HG02571 (cell line): ENCODE measurements around the gene ATXN2.
"Not testable (repeated sequence)": the region's sequence is repeated elsewhere in the genome, so short reads cannot be mapped to it uniquely, and the experiment has no call there.

Source experiments
- ATAC-seq: cut with Tn5 transposase; IDR thresholded peaks from one replicate; pipeline ENCODE4 v1.9.1; 2021; ENCODE audit warnings: mild to moderate bottlenecking, moderate library complexity; ENCODE audit not compliant: unreplicated experiment

ATXN2 gene, protein sequence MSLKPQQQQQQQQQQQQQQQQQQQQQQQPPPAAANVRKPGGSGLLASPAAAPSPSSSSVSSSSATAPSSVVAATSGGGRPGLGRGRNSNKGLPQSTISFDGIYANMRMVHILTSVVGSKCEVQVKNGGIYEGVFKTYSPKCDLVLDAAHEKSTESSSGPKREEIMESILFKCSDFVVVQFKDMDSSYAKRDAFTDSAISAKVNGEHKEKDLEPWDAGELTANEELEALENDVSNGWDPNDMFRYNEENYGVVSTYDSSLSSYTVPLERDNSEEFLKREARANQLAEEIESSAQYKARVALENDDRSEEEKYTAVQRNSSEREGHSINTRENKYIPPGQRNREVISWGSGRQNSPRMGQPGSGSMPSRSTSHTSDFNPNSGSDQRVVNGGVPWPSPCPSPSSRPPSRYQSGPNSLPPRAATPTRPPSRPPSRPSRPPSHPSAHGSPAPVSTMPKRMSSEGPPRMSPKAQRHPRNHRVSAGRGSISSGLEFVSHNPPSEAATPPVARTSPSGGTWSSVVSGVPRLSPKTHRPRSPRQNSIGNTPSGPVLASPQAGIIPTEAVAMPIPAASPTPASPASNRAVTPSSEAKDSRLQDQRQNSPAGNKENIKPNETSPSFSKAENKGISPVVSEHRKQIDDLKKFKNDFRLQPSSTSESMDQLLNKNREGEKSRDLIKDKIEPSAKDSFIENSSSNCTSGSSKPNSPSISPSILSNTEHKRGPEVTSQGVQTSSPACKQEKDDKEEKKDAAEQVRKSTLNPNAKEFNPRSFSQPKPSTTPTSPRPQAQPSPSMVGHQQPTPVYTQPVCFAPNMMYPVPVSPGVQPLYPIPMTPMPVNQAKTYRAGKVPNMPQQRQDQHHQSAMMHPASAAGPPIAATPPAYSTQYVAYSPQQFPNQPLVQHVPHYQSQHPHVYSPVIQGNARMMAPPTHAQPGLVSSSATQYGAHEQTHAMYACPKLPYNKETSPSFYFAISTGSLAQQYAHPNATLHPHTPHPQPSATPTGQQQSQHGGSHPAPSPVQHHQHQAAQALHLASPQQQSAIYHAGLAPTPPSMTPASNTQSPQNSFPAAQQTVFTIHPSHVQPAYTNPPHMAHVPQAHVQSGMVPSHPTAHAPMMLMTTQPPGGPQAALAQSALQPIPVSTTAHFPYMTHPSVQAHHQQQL

DNA sequence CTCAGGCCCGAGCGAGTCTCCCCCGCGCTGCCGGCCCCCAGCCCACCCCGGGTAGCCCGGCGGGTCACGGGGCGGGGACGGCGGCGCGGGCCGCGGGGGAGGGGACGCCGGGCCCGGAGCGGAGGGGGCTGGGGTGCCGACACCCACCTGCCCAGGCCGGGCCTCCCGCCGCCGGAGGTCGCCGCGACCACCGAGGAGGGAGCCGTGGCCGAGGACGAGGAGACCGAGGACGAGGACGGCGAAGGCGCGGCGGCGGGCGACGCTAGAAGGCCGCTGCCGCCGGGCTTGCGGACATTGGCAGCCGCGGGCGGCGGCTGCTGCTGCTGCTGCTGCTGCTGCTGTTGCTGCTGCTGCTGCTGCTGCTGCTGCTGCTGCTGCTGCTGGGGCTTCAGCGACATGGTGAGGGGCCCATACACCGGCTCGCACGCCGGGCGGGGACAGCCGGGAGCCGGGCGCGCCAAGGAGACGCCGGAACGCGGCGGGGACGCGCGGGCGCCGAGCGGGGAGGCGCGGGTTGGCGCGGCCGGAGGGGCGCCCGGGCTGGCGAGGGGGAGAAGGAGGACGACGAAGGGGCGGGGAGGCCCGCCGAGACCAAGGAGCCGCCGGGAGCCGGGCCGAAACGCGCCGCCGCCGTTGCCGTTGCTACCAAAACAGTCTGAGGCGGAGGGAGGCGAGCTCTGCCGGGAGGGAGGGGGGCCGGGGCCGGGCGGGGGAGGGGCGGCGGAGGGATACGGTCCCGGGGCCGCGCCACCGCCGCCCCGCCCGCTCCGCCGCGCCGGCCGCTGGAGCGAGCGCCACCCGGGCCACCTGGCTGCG, at the start of gene ATXN2:
Gene ATXN2, minus strand, starts transcription at position 679 of the 816 bp plus-strand sequence. Its CDS starts 281 bp downstream, at position 398.
- ATAC-seq: peak; percentile 43

DNA sequence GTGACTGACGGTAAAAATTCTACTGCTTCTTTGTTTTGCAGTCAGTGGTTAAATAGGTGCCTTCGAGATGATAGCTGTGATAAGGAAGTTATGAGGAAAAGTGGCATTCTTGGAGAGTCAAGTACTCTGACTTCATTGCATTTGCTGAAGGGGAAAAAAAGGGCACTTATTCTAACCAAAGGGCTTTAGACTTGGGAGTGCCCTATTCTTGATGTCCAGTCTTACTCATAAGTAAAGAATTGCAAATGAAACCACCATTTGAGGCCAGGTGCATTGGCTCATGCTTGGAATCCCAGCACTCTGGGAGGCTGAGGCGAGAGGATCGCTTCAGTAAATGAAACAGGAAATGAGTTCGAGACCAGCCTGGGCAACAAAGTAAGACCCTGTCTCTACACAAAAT, 46.3 kb upstream of the ATXN2 start:
- ATAC-seq: no peak

DNA sequence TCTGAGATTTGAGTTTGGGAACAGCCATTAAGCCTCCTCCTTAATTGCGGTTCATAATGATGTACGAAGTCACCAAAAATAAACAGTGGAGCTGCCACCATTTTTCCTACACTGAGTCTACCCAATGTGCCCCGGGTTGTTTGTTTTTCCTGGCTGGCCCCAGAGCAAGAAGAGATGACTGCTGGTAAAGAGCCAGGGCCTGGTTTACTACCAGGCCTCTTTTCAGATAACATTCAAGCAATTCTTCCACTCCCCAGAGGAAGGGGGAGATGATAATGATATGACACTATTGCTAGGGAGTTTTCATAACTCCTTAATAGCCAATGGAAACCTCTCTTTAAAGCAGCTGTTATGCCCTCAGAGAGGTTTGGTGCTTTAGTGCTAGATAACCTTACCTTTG, 44.3 kb upstream of the ATXN2 start:
- no peak for ATAC-seq

DNA sequence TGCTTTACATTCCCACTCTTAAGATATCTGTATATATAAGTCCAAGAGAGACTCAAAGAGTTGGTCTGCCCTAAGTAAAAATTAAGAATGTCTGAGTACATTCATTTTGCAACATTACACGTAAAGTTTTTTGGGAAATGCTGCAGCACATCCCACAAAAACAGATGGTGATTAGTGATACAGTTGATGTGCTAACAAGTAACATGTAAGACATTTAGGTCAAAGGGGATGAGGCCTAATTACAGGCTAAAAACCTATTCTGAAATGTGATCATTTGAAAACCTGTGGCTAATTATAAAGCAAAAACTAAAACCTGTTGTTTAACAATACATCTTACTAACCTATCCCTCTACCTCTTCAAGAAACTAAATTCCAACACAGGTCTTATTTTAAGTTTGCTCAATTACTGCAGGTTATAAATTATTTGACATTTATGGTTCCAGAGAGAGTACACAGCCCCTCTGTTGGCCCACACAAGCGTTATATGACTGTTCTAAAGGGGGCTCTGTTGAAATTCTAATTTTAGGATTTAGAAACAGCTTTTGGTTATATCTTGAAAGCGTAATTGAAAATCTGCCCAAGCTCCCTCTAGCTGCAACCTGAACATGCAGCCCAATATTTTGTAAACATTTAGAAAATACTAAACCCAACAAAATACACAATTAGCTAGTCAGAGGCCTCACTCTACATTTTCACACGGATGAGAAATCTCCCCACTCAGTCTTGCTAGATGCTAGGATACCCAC, 43.7 kb upstream of the ATXN2 start:
- ATAC-seq: no peak

DNA sequence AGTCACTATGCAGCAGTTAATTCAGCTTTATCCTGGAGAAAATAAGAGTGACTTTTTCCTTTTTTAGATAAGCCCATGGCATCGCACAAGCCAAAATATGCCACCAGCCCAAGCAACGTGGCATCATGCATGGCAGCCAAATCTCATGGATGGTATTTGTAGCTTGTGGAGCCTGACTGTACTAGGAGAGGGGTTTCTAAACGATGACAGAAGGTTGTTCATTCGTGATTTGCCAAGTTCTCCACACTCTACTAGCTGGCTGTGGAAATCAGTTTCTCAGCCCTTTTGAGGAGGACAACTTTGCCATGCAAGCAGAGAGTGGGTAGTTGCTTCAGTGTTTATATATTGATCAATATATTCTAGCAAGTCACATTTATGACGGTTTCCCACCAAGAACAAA, 41.4 kb upstream of the ATXN2 start:
- no peak for ATAC-seq

DNA sequence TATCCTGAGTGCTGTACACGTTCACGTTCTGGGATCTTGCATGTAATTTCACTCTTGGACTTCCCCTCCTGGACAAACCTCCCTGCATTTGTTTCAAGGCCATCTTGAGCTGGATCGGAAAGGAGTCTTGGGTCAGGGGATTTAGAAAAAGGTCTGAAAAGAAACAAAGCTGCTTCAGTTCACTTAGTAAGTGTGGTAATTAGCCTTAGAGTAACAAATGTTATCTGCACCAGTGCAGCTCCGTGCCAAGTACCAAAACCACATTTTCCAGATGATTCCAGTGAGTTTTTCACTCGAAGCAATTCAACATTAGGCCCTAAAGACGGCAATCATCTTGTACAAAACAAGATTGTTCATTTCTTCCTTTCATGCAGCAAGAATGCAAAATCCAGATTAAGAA, 39.4 kb upstream of the ATXN2 start:
- ATAC-seq: no peak

DNA sequence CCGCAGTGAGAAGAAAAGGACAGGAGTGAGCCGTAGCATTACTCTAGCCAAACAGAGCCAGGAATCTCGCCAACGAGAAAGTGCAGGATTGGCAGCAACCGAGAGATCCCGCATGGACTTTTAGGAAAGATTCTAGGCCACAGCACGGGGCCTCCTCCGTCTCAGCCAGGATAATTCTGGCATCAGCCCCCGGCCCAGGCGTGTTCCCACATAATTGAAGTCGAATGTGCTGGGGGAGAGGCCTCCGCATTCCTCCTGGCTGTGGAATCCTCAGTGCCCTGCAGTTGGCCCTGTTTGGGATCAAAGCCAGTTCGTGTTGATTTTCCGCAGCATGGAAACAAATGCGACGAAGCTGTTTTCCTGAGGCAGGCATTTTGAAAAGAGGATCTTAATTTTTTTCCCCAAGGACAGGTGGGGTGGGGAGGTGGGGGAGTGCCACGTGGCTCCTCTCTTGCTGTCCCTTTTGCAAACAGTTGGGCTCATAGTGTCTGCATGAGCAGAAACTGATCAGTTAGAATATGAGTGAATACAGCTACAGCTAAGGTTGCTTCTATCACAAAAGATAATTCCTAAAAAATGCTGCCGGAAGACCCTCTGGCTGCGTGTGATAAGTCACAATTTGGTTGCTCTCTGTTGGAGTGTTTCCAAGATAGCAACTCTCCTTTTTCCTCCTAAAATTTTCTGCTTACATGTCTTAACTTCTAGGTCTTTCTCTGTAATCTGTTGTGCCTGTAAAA, 37.3 kb upstream of the ATXN2 start:
- ATAC-seq: no peak

DNA sequence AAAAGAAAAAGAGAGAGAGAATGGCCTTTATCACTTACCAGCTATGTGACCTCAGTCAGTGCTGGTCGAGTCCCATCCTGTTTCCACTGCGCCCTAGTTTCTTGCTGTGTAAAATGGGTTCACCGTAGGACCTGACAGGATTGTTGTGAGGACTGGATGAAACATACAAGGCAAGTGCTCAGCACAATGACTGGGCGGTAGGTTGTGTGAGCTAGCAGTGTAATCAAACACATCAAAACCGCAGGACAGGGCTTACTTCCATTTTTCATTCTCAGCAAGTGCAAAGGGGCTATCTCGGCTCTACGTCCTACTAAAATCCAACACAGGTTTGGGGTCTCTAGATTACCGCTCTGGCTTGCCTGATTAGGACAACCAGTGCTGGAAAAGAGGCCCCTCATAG, 36.4 kb upstream of the ATXN2 start:
- ATAC-seq: no peak

DNA sequence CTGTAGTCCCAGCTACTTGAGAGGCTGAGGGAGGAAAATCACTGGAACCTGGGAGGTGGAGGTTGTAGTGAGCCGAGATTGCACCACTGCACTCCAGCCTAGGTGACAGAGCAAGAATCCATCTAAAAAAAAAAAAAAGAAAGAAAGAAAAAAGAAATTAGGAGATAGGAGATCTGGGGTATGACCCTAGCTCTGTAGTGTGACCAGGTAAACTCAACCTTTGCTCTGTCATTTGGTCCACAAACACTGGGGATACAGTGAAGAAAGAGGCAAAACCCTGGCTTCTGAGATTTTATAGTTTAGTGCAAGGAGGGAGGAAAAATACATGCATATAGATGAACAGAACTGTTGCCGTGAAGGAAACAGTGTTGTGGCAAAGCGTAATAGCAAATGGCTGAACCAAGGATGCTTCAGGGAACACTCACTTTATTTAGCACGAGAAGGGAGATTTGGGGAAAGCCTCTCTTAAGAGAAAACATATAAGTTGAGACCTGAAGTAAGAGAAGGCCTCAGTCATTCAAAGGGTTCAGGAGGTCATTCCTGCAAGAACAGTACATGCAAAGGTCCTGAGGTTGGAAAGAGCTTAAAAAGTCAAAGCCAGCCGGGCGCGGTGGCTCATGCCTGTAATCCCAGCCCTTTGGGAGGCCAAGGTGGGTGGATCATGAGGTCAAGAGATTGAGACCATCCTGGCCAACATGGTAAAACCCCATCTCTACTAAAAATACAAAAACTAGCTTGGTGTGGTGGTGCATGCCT, 29.6 kb upstream of the ATXN2 start:
- no peak for ATAC-seq

DNA sequence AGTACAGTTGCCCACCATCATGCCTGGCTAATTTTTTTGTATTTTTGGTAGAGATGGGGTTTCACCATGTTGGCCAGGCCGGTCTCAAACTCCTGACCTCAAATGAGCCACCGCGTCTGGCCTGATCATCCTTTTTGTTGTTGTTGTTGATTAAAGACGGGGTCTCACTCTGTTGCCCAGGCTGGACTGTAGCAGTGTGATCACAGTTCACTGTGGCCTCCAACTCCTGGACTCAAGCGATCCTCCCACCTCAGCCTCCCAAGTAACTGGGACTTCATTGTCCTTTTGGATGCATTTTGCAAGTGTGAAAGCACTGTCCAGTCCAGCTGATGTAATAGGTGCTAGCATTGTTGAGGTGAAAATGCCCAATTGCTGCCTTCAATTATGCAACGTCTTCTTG, 27.1 kb upstream of the ATXN2 start:
- no peak for ATAC-seq

DNA sequence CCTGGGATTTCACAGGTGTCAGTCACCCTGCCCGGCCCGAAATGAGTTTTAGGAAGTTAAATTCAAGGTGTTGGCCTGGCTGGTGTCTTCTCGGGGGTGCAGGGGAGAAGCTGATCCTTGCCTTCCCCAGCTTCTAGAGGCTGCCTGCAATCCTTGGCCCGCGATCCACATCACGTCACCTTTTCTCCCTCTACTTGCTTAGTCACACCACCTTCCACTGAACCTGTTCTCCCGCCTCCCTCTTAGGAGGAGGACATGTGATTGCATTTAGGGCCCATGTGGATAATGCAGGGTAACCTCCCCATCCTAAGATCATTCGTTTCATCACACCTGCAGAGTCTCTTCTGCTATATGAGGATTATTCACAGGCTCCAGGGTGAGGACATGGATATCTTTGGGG, 25.4 kb upstream of the ATXN2 start:
- no peak for ATAC-seq

DNA sequence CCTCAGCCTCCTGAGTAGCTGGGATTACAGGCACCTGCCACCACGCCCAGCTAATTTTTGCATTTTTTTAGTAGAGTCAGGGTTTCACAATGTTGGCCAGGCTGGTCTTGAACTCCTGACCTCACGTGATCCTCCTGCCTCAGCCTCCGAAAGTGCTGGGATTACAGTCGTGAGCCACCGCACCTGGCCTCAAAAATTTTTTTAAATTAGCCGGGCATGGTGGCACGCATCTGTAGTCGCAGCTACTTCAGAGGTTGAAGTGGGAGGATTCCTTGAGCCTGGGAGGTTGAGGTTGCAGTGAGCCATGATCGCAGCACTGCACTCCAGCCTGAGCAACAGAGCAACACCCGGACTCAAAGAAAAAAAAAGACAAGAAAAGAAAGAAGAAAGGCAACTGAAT, 18.7 kb upstream of the ATXN2 start:
- ATAC-seq: not testable (repeated sequence)

DNA sequence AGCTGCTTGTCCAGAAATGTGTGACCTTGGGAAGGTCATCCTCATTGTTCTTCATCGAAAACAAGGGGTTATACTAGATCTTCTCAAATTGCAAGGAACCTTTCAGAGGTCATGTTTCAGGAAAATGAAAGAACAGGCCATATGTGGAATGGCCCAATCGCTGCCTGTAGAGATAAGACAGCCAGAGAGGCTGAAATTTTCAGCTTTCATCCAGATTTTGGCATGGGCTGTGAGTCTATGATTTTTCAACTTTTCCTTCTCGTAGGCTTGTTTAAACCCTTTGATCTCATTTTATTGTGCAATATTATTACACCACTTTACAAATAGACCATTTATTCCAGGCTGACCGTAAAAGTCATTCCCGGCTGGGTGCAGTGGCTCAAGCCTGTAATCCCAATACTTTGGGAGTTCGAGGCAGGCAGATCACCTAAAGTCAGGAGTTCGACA, 17.1 kb upstream of the ATXN2 start:
- no peak for ATAC-seq

DNA sequence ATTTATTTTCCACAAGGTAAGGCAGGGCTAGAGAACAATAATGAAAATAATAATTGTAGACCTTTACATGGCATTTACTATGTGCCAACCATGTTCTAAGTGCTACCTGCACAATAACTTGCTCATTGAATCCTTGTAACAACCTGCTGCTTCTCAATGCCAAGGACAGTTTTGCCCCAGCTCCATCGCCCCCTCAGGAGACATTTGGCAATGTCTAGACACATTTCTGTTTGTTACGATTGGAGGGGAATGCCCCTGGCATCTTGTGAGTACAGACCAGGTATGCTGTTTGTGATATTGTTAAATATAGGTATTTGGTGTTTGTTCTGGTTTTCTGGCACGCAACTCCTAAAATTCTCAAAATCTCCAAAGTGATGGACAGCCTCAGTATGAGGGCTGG, 8.1 kb upstream of the ATXN2 start:
- no peak for ATAC-seq

DNA sequence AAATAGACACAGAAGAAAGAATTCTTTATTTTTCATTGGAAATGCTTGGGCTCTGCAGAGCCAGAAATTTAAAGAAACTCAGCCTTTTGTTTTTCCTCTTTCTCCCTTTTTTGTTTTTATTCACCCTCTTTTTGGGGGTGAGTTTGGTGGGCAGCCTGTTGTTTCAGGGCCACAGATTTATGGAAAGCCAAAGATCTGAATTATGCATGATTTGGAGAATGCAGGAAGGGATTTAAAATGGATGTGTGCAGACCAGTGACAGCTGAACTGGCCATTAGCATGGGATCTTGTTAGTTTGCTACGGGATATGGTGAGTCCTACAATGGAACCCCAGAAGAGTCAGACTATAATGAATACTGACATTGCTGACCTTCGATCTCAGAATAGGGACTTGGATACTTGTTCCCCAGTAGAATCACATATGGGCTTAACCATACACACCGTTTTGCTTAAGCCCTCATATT, 7.7 kb upstream of the ATXN2 start:
- ATAC-seq: no peak

DNA sequence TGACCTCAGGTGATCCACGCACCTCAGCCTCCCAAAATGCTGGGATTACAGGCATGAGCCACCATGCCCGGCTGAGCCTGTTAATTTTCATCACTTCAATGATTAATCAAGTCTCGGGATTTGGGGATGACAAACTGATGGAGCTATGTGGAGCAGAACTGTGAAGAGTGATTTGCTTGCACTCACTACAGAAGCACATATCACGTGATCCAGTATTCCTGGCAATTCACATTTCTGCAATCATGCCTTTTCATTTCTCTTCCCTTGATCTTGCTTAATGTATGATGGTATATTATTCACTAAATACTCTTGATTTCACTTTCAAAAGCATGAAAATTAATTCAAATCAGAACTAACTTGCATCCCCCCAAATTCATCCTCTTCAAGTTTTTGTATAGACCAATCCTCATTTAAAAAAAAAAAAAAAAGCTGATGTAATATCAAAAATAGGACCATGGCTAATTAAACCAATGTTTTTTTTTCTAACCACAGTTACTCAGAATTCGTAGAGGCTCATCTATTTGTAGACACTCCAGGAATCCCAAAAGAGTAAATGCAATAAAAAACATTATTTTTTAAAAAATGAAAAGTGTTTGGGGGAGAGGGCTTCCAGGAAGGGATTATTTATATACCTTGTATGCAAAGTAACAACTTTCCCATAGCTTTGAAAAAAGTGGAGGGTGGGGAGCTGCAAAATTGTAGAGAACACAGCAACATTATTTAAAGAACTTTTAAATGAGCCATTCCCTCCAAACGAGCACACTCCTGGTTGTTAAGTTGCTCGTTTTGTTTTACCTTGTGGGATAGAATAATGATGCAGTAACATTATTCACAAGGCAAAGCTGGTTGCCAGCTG, 7.0 kb upstream of the ATXN2 start:
- no peak for ATAC-seq

DNA sequence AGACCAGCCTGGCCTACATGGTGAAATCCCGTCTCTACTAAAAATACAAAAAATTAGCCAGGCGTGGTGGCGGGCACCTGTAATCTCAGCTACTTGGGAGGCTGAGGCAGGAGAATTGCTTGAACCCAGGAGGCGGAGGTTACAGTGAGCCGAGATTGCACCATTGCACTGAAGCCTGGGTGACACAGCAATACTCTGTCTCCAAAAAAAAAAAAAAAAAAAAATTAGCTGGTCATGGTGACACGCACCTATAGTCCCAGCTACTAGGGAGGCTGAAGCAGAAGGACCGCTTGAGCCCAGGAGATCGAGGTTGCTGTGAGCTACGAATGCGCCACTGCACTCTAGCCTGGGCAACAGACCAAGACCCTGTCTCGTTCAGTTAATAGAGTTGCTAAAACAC, 3.7 kb upstream of the ATXN2 start:
- ATAC-seq: not testable (repeated sequence)
